Upper lobe of left lung (tissue), 4 donors: ENCODE measurements around the gene IL3RA.

ENCODE experiments used
- CTCF ChIP-seq, 6 experiments: fragments of 450-650 bp in 4 of 6; fragments of 200-600 bp in 2 of 6; sonication (generic) in 2 of 6; IDR thresholded peaks; one replicate each; pipeline ENCODE4 v1.5.1; 2016 to 2019; ENCODE audit warnings: antibody characterized with exemption in 6 of 6
- POLR2A ChIP-seq, 4 donors: fragments of 450-650 bp; IDR thresholded peaks; one replicate each; pipeline ENCODE4 v1.5.1; 2016 to 2017; ENCODE audit warnings: antibody characterized with exemption in 4 of 4, mild to moderate bottlenecking in 2 of 4

GRCh38 chrX:1420371-1420770 lies 83.8 kb downstream of the IL3RA start:
- TF ChIP-seq CTCF (IDR thresholded peaks at IDR 0.05), result no peak
- TF ChIP-seq POLR2A (IDR thresholded peaks at IDR 0.05), result no peak
